HG03175 (cell line): ENCODE data around the gene SIT1.

Experiments used
- ATAC-seq: cut with Tn5 transposase; IDR thresholded peaks from one replicate; pipeline ENCODE4 v1.9.1; 2021; ENCODE audit warnings: mild to moderate bottlenecking, moderate library complexity; ENCODE audit not compliant: unreplicated experiment

SIT1 gene

GRCh38 chr9:35682520-35683315 lies 32.0 kb upstream of the SIT1 start:
- no peak for ATAC-seq

- ATAC-seq, result no peak
These were observed 31.3 kb upstream of the SIT1 start for GRCh38 chr9:35682051-35682450.

DNA sequence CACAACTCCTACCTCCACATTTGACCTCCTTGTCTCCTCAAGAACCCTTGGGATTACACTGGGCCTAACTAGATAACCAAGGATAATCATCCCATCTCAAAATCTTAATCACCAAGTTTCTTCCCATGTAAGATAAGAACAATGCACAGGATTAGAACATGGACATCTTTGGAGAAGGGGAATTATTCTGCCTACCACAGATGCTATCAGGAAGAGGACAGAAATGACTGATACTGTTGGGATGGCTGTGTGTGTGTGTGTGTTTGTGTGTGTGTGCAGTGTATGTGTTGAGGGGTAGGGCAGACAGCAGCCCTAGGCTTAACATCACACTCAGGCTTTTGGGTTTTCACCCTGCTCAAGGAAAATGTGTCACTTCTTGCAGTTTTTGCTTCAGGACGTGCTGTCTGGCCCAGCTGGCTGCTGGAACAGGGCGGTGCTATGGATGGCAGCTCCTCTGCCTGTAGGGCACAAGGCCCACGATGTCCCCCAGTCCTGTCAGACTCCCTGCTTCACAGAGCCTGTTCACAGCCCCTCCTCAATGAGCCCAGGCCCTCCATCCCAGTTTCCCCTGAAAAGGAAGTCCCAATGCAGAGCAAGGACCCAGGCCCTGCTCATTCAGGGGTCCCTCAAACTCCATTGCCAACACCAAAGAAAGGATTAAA lies 30.7 kb upstream of the SIT1 start:
- ATAC-seq, result no peak

- ATAC-seq, result peak; percentile 70
These were observed 29.8 kb upstream of the SIT1 start for GRCh38 chr9:35680331-35681105.

GRCh38 chr9:35679766-35680330 lies 29.1 kb upstream of the SIT1 start:
- ATAC-seq, result no peak

DNA sequence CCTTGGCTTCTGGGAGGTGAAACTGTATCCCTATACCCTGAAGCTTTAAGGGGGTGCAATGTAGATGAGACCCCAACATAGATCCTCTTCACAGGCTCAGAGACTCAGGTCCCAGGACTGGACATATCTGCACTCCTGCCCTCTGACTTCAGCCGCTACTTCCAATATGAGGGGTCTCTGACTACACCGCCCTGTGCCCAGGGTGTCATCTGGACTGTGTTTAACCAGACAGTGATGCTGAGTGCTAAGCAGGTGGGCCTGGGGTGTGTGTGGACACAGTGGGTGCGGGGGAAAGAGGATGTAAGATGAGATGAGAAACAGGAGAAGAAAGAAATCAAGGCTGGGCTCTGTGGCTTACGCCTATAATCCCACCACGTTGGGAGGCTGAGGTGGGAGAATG lies 28.4 kb upstream of the SIT1 start:
- ATAC-seq, result no peak

DNA sequence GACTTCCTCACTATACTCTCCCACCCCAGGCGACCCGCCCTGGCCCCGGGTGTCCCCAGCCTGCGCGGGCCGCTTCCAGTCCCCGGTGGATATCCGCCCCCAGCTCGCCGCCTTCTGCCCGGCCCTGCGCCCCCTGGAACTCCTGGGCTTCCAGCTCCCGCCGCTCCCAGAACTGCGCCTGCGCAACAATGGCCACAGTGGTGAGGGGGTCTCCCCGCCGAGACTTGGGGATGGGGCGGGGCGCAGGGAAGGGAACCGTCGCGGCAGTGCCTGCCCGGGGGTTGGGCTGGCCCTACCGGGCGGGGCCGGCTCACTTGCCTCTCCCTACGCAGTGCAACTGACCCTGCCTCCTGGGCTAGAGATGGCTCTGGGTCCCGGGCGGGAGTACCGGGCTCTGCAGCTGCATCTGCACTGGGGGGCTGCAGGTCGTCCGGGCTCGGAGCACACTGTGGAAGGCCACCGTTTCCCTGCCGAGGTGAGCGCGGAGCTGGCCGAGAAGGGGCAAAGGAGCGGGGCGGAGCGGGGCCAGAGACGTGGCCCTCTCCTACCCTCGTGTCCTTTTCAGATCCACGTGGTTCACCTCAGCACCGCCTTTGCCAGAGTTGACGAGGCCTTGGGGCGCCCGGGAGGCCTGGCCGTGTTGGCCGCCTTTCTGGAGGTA lies 25.1 kb upstream of the SIT1 start:
- no peak for ATAC-seq

GRCh38 chr9:35675204-35675603 lies 24.5 kb upstream of the SIT1 start:
- no peak for ATAC-seq

- no peak for ATAC-seq
These were observed 23.3 kb upstream of the SIT1 start for GRCh38 chr9:35674025-35674361.

- no peak for ATAC-seq
These were observed 22.6 kb upstream of the SIT1 start, which contains the start of gene CA9 for GRCh38 chr9:35673132-35674024. Gene CA9, plus strand, starts transcription at chr9:35673928. Its CDS starts 32 bp downstream, at chr9:35673960.

- no peak for ATAC-seq
These were observed 18.8 kb upstream of the SIT1 start for GRCh38 chr9:35669331-35670145.

GRCh38 chr9:35667939-35668338 lies 17.2 kb upstream of the SIT1 start:
- ATAC-seq, result no peak

DNA sequence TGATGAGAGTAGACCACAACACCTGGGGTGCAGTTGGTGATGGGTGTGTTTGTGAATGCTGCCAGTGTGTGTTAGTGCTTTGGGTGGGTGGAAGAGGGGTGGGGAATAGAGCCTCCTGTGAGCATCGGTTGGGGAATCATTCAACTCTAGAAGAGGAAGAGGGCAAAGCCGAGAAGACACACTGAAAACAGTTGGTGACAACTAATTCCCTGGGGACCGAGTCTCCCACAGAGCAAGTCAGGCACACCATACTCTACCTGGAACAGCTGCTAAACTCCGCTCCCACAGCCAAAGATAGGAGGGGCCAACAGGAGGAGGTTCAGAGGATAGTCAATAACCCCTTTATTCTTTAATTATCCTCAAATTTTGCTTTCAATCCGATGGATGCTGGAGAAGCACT lies 15.8 kb upstream of the SIT1 start:
- no peak for ATAC-seq

DNA sequence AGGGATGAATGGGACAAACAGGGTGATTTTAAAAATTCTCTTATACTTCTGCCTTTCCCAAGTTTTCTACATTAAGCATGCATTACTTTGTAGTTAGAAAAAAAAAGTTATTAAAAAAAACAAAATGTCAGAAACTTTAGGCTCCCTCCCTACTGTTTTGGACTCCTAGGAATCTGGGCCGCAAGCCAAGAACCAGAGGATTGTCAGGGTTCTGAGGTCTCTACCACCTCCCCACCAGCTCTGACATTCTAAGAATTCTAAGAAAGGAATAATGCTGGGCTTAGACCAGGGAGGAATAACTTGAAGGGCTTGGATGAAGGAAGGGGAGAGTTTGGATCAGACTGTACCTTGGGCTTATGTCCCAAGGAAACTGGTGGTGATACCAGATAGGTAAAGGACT lies 15.3 kb upstream of the SIT1 start:
- ATAC-seq, result no peak

GRCh38 chr9:35665471-35665818 lies 14.7 kb upstream of the SIT1 start:
- ATAC-seq, result no peak

DNA sequence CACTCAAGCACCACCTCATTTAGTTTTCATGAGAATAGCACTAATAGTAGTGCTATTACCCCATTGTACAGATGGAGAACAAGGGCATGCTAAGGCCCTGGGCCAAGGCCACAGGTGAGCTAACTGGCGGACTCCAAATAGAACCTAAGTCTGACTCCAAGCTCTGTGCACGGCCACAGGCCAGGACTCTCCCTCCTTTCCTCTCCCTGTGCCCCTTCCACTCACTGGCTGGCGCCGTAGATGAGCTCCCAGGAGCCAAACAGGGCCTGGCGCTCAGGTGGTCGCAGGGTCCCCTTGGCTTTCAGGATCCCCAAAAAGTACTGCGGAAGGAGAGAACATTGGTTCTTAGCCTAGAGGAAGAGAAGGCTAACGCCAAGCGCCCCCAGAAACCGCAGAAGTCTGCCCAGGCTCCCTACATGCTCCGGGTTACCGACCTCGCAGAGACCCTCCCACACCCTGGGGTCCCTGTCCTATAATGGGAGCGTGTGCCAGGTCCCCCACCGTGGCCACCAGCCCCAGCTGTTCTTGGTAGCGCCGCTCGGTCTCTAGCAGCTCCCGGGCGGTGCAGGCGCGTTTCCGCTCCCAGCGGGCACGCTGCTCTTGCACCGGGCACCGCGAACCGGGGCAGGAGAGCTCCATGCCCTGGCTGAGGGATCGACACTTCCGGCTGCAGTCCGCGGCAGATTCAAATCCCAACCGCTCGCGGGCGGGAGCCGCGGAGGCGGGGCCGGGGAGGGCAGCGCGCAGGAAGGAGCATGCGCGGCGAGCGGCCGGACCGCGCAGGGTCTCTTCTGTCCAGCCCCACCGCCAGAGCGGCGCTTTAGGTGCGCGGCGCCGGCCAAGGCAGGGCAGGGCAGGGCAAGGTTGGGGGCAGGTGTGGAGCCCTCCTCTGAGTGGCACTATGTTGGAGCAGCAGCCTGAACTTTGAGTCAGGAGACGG lies 14.1 kb upstream of the SIT1 start, which contains the start of gene ARHGEF39:
ARHGEF39 (minus strand) TSS at position 665 of the 940 bp plus-strand sequence; CDS start at position 639, 26 bp downstream.
- ATAC-seq, result peak; percentile 70

- ATAC-seq, result no peak
These were observed 11.7 kb upstream of the SIT1 start for GRCh38 chr9:35662437-35662836.
